ENCODE results near the gene VBP1.

- TF ChIP-seq CTCF (IDR thresholded peaks at IDR 0.05): no peak
- no peak for TF ChIP-seq POLR2A (IDR thresholded peaks at IDR 0.05)
- TF ChIP-seq EP300 (IDR thresholded peaks at IDR 0.05): no peak
Observed at GRCh38 chrX:155246748-155247147, 30.5 kb downstream of the VBP1 start.
